ENCODE measurements around the gene SLC39A13. TPM values are rescaled to one million over a fixed set of nuclear protein-coding genes. Genes with fewer than 3 reads are reported as not detected.

SLC39A13 gene
- total RNA-seq, 1 donor from 2014 or later: 74.6 TPM

DNA sequence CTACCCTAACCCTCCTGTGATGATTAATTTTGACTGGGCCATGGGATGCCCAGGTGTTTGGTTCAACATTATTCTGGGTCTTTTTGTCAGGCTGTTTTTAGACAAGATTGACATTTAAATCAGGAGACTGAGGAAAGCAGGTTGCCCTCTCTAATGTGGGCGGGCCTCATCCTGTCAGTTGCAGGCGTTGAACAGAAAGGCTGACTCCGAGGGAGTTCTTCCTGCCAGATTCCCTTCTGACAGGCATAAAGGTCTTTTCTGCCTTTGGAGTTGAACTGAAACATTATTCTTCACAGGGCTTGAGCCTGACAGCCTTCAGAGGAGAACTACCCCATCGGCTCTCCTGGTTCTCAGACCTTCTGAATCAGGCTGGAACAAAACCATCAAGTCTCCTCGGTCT lies 22.1 kb downstream of the SLC39A13 start:
- DNase-seq (ENCODE audit: low spot score): no peak

DNA sequence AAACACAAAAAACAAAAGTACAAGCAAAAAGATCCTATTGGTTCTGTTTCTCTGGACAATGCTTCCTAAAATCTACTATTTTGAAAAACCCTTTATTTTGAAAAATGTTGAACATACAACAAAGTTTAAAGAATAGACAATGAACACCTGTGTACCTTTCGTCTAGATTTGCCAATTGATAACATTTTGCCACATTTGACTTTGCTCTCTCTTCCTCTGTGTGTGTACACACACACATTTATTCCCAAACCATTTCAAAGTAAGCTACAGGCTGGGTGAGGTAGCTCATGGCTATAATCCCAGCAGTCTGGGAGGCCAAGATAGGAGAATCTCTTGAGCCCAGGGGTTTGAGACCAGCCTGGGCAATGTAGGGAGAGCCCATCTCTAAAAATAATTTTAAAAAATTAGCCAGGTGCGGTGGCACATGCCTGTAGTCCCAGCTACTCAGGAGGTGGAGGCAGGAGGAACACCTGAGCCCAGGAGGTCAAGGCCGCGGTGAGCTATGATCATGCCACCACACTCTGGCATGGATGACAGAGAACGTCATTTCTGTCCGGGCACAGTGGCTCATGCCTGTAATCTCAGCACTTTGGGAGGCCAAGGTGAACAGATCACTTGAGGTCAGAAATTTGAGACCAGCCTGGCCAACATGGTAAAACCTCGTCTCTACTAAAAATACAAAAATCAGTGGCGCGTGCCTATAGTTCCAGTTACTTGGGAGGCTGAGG lies 23.1 kb downstream of the SLC39A13 start:
- DNase-seq (ENCODE audit: low spot score): no peak

- no peak for DNase-seq (ENCODE audit: low spot score)
These were observed 24.8 kb downstream of the SLC39A13 start for GRCh38 chr11:47433157-47433556.

DNA sequence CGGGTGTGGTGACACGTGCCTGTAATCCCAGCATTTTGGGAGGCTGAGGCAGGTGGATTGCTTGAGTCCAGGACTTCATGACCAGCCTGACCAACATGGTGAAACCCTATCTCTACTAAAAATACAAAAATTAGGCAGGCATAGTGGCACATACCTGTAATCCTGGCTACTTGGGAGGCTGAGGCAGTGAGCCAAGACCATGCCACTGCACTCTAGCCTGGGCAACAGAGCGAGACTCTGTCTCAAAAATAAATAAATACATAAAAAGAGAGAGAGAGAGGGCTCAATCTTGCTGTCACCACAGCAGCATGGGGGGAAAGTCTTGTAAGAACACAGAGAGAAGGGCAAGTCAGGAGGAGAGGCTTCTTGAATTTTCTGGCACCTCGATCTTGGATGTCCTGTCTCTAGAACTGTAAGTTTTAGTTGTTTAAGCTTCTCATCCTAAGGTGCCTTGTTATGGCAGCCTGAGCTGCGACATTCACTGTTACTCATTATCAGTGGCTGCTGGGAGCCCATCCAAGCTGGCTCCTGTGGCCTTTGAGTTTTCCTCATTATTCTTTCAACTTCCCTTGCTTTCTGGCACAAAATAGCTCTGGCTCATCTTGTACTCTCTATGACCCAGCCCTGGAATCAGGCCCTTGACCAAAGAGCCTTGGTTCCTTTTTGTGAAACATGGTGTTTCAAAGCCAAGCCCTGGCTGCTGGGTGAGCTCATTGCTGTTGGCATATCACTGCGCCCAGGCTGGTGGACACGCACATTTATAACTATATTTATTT lies 25.8 kb downstream of the SLC39A13 start:
- no peak for DNase-seq (ENCODE audit: low spot score)

DNA sequence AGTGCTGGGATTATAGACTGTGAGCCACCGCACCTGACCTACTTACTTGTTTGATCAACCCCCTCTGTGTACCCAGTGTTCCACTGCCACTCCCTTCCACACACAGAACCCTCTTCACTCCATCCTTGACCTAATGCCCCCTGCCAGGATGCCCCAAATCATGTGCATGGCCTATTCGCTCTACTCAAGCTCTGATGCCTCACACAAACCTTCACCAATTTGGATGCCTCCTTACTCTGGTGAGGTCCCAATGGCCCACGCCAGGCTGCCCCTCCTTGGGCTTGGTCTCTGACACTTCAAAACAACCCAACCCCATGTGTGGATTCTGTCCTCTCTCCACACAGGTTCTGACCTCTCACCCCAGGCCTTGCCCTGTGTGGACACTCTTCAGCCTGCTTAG lies 27.3 kb downstream of the SLC39A13 start:
- DNase-seq (ENCODE audit: low spot score): no peak

- no peak for DNase-seq (ENCODE audit: low spot score)
These were observed 28.3 kb downstream of the SLC39A13 start for GRCh38 chr11:47436726-47437125.

DNA sequence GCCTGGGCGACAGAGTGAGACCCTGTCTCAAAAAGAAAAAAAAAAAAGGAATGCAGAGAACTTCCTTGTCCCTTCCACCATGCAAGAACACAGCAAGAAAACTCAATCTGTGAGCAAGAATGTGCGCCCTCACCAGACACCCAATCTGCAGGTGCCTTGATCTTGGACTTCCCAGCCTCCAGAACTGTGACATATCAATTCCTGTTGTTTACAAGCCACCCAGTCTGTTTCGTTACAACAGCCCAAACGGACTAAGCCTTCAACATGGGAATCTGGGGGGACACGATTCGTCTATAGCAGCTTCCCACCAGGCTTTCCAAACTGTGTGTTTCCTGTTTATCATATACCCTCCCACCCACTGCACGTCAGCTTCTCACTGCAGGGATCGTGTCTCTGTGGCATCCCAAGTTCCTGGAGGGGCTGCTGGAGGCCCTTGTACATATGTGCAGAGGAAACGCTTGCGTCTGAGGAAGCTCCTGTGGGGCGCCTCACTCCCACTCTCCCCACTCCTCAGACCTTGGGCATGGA lies 28.9 kb downstream of the SLC39A13 start:
- DNase-seq (ENCODE audit: low spot score): no peak

- no peak for DNase-seq (ENCODE audit: low spot score)
These were observed 29.5 kb downstream of the SLC39A13 start for GRCh38 chr11:47437746-47438418.

- DNase-seq (ENCODE audit: low spot score): no peak
These were observed 30.3 kb downstream of the SLC39A13 start for GRCh38 chr11:47438721-47439120.

GRCh38 chr11:47440054-47440476 lies 31.7 kb downstream of the SLC39A13 start:
- DNase-seq (ENCODE audit: low spot score): no peak

- DNase-seq (ENCODE audit: low spot score): no peak
These were observed 33.0 kb downstream of the SLC39A13 start for GRCh38 chr11:47441421-47441820.

DNA sequence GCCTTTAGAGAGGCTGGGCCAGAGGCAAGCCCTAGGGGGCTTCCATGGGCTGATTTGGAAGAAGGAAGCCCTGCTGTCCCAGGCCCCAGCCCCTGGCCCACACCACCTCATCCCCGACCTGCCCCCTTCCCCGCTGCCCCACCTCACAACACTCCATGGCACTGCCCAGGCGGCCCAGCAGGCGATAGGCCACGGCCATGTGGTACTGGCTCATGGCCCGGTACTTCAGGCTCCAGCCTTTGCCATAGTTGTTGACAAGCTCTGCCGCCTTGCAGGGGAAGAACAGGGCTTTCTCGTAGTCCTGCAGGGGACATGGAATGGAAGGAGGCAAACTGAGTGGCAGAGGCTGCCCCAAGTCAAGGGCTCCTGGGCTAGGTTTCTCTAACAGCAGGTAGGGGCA lies 34.1 kb downstream of the SLC39A13 start:
- DNase-seq (ENCODE audit: low spot score): no peak

GRCh38 chr11:47443028-47443700 lies 34.8 kb downstream of the SLC39A13 start:
- DNase-seq (ENCODE audit: low spot score): no peak

- no peak for DNase-seq (ENCODE audit: low spot score)
These were observed 35.4 kb downstream of the SLC39A13 start for GRCh38 chr11:47443817-47444216.

DNA sequence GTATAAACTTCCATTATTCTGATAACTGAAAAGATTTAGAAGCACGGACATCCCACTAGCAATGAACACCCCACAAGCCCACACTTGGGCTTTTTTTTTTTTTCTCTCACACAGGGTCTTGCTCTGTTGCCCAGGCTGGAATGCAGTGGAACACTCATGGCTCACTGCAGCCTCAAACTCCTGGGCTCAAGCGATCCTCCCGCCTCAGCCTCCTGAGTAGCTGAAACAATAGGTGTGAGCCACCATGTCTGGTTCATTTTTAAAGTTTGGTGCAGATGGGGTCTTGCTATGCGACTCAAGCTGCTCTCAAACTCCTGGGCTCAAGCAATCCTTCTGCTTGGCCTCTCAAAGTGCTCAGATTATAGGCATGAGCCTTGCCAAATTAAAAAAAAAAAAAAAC lies 37.5 kb downstream of the SLC39A13 start:
- DNase-seq (ENCODE audit: low spot score): no peak

- no peak for DNase-seq (ENCODE audit: low spot score)
These were observed 38.4 kb downstream of the SLC39A13 start for GRCh38 chr11:47446833-47447232.

- no peak for DNase-seq (ENCODE audit: low spot score)
These were observed 39.5 kb downstream of the SLC39A13 start for GRCh38 chr11:47447906-47448305.

GRCh38 chr11:47448566-47449427 lies 40.4 kb downstream of the SLC39A13 start, which contains the start of gene RAPSN:
Gene RAPSN (minus strand): TSS chr11:47449136. CDS start chr11:47448964, 172 bp downstream.
- DNase-seq (ENCODE audit: low spot score): no peak

DNA sequence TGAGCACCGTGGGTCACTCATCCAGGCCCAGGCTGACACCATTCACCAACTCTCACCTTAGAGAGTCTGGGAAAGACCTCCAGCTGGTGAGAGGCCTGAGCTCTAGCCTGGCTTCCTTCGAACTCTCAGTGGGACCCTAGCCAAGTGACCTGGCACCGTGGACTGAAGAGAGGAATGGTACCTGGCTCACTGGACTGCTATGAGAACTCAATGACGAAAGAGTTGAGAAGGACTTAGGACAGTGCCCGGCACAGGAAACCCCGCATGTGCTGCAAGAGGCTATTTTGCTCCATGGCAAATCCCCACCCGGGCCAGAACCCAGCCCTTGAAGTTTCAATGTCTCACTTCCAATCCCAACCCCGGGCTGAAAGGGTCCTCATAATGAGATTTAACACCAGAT lies 41.2 kb downstream of the SLC39A13 start:
- DNase-seq (ENCODE audit: low spot score): no peak

DNA sequence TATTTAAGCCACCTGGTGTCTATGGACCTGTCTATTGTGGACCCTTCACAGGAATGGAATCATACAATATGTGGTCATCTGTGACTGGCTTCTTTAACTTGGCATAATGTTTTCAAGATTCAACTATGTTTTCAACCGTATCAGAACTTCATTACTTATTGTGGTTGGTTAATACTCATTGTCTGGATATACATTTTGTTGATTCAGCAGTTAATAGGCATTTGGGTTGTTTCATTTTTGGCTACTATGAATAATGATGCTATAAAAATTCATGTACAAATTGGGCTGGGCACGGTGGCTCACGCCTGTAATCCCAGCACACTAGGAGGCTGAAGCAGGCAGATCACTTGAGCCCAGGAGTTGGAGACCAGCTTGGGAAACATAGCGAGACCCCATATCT lies 43.0 kb downstream of the SLC39A13 start:
- no peak for DNase-seq (ENCODE audit: low spot score)

DNA sequence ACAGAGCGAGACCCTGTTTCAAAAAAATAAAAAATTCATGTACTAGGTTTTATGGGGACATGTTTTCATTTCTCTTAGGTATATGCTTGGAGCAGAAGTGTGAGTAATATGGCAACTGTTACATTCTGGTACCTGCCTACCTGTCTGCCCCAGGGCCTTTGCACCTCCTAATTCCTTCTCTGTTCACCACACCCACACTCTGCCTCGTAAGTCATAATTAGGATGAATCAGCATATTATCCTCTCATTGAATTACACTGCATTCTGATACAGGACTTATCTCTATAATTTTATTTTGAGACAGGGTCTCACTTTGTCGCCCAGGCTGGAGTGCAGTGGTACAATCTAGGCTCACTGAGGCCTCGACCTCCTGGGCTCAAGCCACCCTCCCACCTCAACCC lies 43.6 kb downstream of the SLC39A13 start:
- no peak for DNase-seq (ENCODE audit: low spot score)
